H1 (cell line): ENCODE results near the gene HSD11B1. TPM values are rescaled to one million over a fixed set of nuclear protein-coding genes. Genes with fewer than 3 reads are reported as not detected.

Experiments used
- CTCF ChIA-PET: fragments of 300-600 bp; sonication (Branson Sonifier 250); formaldehyde crosslinking; loops from one replicate; lab custom pipeline; 2021; ENCODE audit not compliant: partially characterized antibody; lab: Charles Lee
- POLR2A ChIA-PET: fragments of 300-600 bp; sonication (Branson Sonifier 250); formaldehyde crosslinking; loops from one replicate; lab custom pipeline; 2021; ENCODE audit warnings: inconsistent platforms; ENCODE audit not compliant: partially characterized antibody; lab: Charles Lee
- DNase-seq, 2 experiments: peaks; one replicate each; pipeline versions ENCODE4 v3.0.0 to v3.0.0-alpha.2; 2010 to 2022; ENCODE audit warnings: low spot score in 2 of 2, low read depth in 1 of 2, mixed read lengths in 1 of 2
- FAIRE-seq: peaks from 2 replicates; lab custom pipeline; 2011; peaks lifted over from hg19 to GRCh38; lab: Jason Lieb, UNC
- H2AFZ ChIP-seq: 2 replicates; pipeline ENCODE4 v1.8.1; 2012; ENCODE audit warnings: low read length, inconsistent platforms
- H2AK5ac ChIP-seq: 2 replicates; pipeline ENCODE4 v1.6.1; 2013; ENCODE audit warnings: low read depth, low read length
- H2BK120ac ChIP-seq: replicated peaks from 2 replicates; pipeline ENCODE3; 2013; ENCODE audit warnings: low read depth, low read length, inconsistent platforms
- H2BK12ac ChIP-seq: 2 replicates; pipeline ENCODE4 v1.6.1; 2013; ENCODE audit warnings: low read depth, low read length
- H2BK15ac ChIP-seq: 2 replicates; pipeline ENCODE4 v1.6.1; 2013; ENCODE audit warnings: low read length
- H2BK20ac ChIP-seq: 2 replicates; pipeline ENCODE4 v1.6.1; 2013; ENCODE audit warnings: low read length
- H2BK5ac ChIP-seq: 2 replicates; pipeline ENCODE4 v1.6.1; 2013; ENCODE audit warnings: low read depth, low read length
- H3K14ac ChIP-seq: 2 replicates; pipeline ENCODE4 v1.6.1; 2013; ENCODE audit warnings: inconsistent platforms; ENCODE audit not compliant: insufficient read length
- H3K18ac ChIP-seq: 2 replicates; pipeline ENCODE4 v1.6.1; 2013; ENCODE audit warnings: low read length; ENCODE audit errors: extremely low read depth
- H3K23ac ChIP-seq: 2 replicates; pipeline ENCODE4 v1.6.1; 2013; ENCODE audit warnings: inconsistent platforms; ENCODE audit not compliant: insufficient read length
- H3K23me2 ChIP-seq: 2 replicates; pipeline ENCODE4 v1.6.1; 2013; ENCODE audit warnings: low read depth, low read length
- H3K27ac ChIP-seq: 2 replicates; pipeline ENCODE4 v1.6.1; 2011; ENCODE audit warnings: low read depth, low read length, inconsistent platforms
- H3K27me3 ChIP-seq, 4 experiments: replicated peaks in 1 of 4; 1 replicate in 1 of 4; 2 replicates in 3 of 4; pipeline versions ENCODE4 v1.6.1 to v1.8.1; 2011 to 2013; ENCODE audit warnings: low read length in 3 of 4, mild to moderate bottlenecking in 3 of 4, inconsistent platforms in 2 of 4, mixed read lengths in 2 of 4, moderate library complexity in 1 of 4; ENCODE audit not compliant: control insufficient read depth in 3 of 4, insufficient read depth in 3 of 4; ENCODE audit errors: extremely low read depth in 1 of 4
- H3K36me3 ChIP-seq, 4 experiments: 2 replicates each; pipeline versions ENCODE4 v1.6.1 to v1.8.1; 2011 to 2013; ENCODE audit warnings: mild to moderate bottlenecking in 4 of 4, low read length in 3 of 4, moderate library complexity in 2 of 4, control low read depth in 1 of 4, inconsistent platforms in 1 of 4; ENCODE audit not compliant: insufficient read depth in 4 of 4, control insufficient read depth in 2 of 4
- H3K4ac ChIP-seq: replicated peaks from 2 replicates; pipeline ENCODE3; 2013; ENCODE audit warnings: low read length, low read depth, mixed read lengths, inconsistent platforms; ENCODE audit not compliant: insufficient read length
- H3K4me1 ChIP-seq, 4 experiments: replicated peaks in 1 of 4; 1 replicate in 1 of 4; 2 replicates in 3 of 4; pipeline versions ENCODE4 v1.6.1 to v1.8.1; 2011 to 2013; ENCODE audit warnings: low read length in 3 of 4, inconsistent platforms in 2 of 4, mixed read lengths in 1 of 4; ENCODE audit not compliant: insufficient read depth in 4 of 4, control insufficient read depth in 3 of 4
- H3K4me2 ChIP-seq, 2 experiments: 2 replicates each; pipeline versions ENCODE4 v1.6.1 to v1.8.1; 2011 to 2013; ENCODE audit warnings: low read depth in 2 of 2, low read length in 2 of 2, control low read depth in 1 of 2, inconsistent platforms in 1 of 2, mild to moderate bottlenecking in 1 of 2; ENCODE audit not compliant: insufficient read depth in 1 of 2
- H3K4me3 ChIP-seq, 4 experiments: fragments of 200-600, 300-600 bp in 1 of 4; sonication (generic), shearing (Covaris generic), sonication (Bioruptor Twin) in 1 of 4; 2 replicates each; pipeline versions ENCODE4 v1.5.1 to v1.8.1; 2011 to 2016; ENCODE audit warnings: low read length in 4 of 4, low read depth in 3 of 4, control low read depth in 2 of 4, inconsistent platforms in 2 of 4, mild to moderate bottlenecking in 2 of 4, mixed read lengths in 1 of 4, moderate library complexity in 1 of 4; ENCODE audit not compliant: insufficient read depth in 2 of 4; ENCODE audit errors: extremely low read depth in 1 of 4
- H3K56ac ChIP-seq: replicated peaks from 2 replicates; pipeline ENCODE3; 2013; ENCODE audit warnings: low read depth, mild to moderate bottlenecking, mixed read lengths, low read length, inconsistent platforms; ENCODE audit not compliant: insufficient read length
- H3K79me1 ChIP-seq: 2 replicates; pipeline ENCODE4 v1.6.1; 2013; ENCODE audit warnings: low read depth, low read length, control low read depth
- H3K79me2 ChIP-seq, 2 experiments: 2 replicates each; pipeline versions ENCODE4 v1.6.1 to v1.8.1; 2012 to 2013; ENCODE audit warnings: low read length in 2 of 2, mild to moderate bottlenecking in 2 of 2, inconsistent platforms in 1 of 2; ENCODE audit not compliant: insufficient read depth in 2 of 2, control insufficient read depth in 1 of 2
- H3K9ac ChIP-seq, 4 experiments: replicated peaks in 1 of 4; 1 replicate in 1 of 4; 2 replicates in 3 of 4; pipeline versions ENCODE4 v1.6.1 to v1.8.1; 2011 to 2013; ENCODE audit warnings: low read depth in 3 of 4, low read length in 3 of 4, control low read depth in 2 of 4, mild to moderate bottlenecking in 2 of 4, moderate library complexity in 2 of 4, inconsistent platforms in 1 of 4; ENCODE audit errors: extremely low read depth in 1 of 4
- H3K9me3 ChIP-seq, 2 experiments: 2 replicates each; pipeline versions ENCODE4 v1.6.1 to v1.8.1; 2012 to 2013; ENCODE audit warnings: mild to moderate bottlenecking in 2 of 2, moderate library complexity in 2 of 2, control low read depth in 1 of 2, inconsistent platforms in 1 of 2, low read depth in 1 of 2, low read length in 1 of 2, mixed read lengths in 1 of 2; ENCODE audit not compliant: insufficient read depth in 2 of 2
- H4K20me1 ChIP-seq, 2 experiments: replicated peaks in 1 of 2; 2 replicates each; pipeline versions ENCODE3 to v1.8.1; 2011 to 2013; ENCODE audit warnings: inconsistent platforms in 2 of 2, low read length in 2 of 2, mild to moderate bottlenecking in 1 of 2; ENCODE audit not compliant: insufficient read depth in 2 of 2, control insufficient read depth in 1 of 2
- H4K5ac ChIP-seq: 2 replicates; pipeline ENCODE4 v1.6.1; 2013; ENCODE audit warnings: low read length, low read depth, mixed read lengths, inconsistent platforms; ENCODE audit not compliant: insufficient read length
- H4K8ac ChIP-seq: 2 replicates; pipeline ENCODE4 v1.8.0; 2013; ENCODE audit warnings: mild to moderate bottlenecking, moderate library complexity, low read length, inconsistent platforms; ENCODE audit not compliant: insufficient read depth; ENCODE audit errors: extremely low read depth
- H4K91ac ChIP-seq: replicated peaks from 2 replicates; pipeline ENCODE3; 2013; ENCODE audit warnings: low read length, mixed read lengths, inconsistent platforms; ENCODE audit not compliant: insufficient read length
- GABPA ChIP-seq: IDR thresholded peaks from 2 replicates; pipeline ENCODE4 v1.6.1; 2011; ENCODE audit warnings: mild to moderate bottlenecking, low read length, moderate library complexity, borderline replicate concordance; ENCODE audit not compliant: insufficient read depth
- KDM4A ChIP-seq: IDR thresholded peaks from one replicate; pipeline ENCODE4 v1.7.1; 2012; ENCODE audit warnings: low read depth, mild to moderate bottlenecking, moderate library complexity, low read length, inconsistent platforms; ENCODE audit not compliant: severe bottlenecking
- RBBP5 ChIP-seq: IDR thresholded peaks from 2 replicates; pipeline ENCODE4 v1.7.1; 2012; ENCODE audit warnings: low read depth, mild to moderate bottlenecking, inconsistent platforms, low read length, moderate library complexity, borderline replicate concordance
- RNF2 ChIP-seq: fragments of 200-900, 300-1000 bp; sonication (generic); IDR thresholded peaks from 2 replicates; pipeline ENCODE4 v1.7.1; 2016; ENCODE audit warnings: borderline replicate concordance, low read depth, mild to moderate bottlenecking, antibody characterized with exemption, low read length; ENCODE audit not compliant: poor library complexity, severe bottlenecking; ENCODE audit errors: missing control alignments
- WGBS, 2 experiments: shearing (Covaris generic) in 1 of 2; methylation state at CpG; one replicate each; pipeline versions ENCODE4 v1.1.6 to v1.1.7; 2013 to 2015; ENCODE audit warnings: low lambda C conversion rate in 2 of 2, mixed read lengths in 2 of 2, inconsistent platforms in 1 of 2, low coverage in 1 of 2, missing lambda C conversion rate in 1 of 2; ENCODE audit not compliant: insufficient replicate concordance in 2 of 2, insufficient coverage in 1 of 2, insufficient read length in 1 of 2; ENCODE audit errors: extremely low coverage in 1 of 2, missing lambda C conversion rate in 1 of 2; 5-methylcytosine and 5-hydroxymethylcytosine counted together
- polyA plus RNA-seq, 7 experiments: library from polyadenylated mRNA; depleted of rRNA in 3 of 7; stranded (reverse) in 5 of 7; unstranded in 2 of 7; fragments of >200 nt in 5 of 7; fragments of 200-250 nt in 2 of 7; gene quantifications; 1 replicate in 5 of 7; 2 replicates in 1 of 7; 4 replicates in 1 of 7; pipeline versions ENCODE4 v1.2.1 to v1.2.3, GENCODE V29; 2011 to 2013; ENCODE audit warnings: missing spikeins in 2 of 7, mixed read lengths in 2 of 7
- total RNA-seq: library from RNA; stranded (reverse); fragmentation: NEBNext Ultra II Directional; extraction: Animal tissue kit (Norgen Biotek cat#: 25700); gene quantifications from 2 replicates; pipeline ENCODE4 v1.2.1, GENCODE V29; 2021

HSD11B1 gene
- total and polyA plus RNA-seq, 2 of the 8 experiments (the other 6 are each of a cell fraction or from before 2014, with no cell fraction given) = not detected

GRCh38 chr1:209775678-209776077 is 71.0 kb downstream of the HSD11B1 start:
- TF ChIP-seq RBBP5 (no peak), RNF2 (no peak), KDM4A (no peak), GABPA (no peak)
- TF ChIP-seq, all 59 proteins: peak for 0
- Histone ChIP-seq H2BK5ac (no peak overlapping the region), H3K79me2 (no peaks in the 10 kb centered on the region), H2BK15ac (no peak overlapping the region), H4K91ac (no peak overlapping the region), H3K23ac (no peak overlapping the region), H2BK120ac (no peak overlapping the region), H3K36me3 (no peaks in the 10 kb centered on the region; a peak in 1 of 8 replicates), H2AFZ (no peak overlapping the region), H3K23me2 (peaks cover 7% of the 10 kb centered on the region; the same call in 1 of the 2 replicates), H3K4me1 (no peaks in the 10 kb centered on the region), H3K27me3 (peaks cover 0 to 2% (median 0%) of the 10 kb centered on the region in 4 experiments; a peak in 1 of 7 replicates), H3K9me3 (peaks cover 4 to 8% of the 10 kb centered on the region in 2 experiments; a peak in 2 of 4 replicates), H3K4me3 (no peak overlapping the region), H3K79me1 (no peaks in the 10 kb centered on the region), H3K56ac (no peak overlapping the region), H3K27ac (no peak overlapping the region), H3K9ac (no peak overlapping the region), H3K4ac (no peak overlapping the region), H3K4me2 (no peak overlapping the region), H3K14ac (no peak overlapping the region), H4K20me1 (peaks cover 0 to 9% of the 10 kb centered on the region in 2 experiments), H4K8ac (no peak overlapping the region), H2AK5ac (no peak overlapping the region), H2BK12ac (no peak overlapping the region), H3K18ac (no peak overlapping the region), H2BK20ac (no peak overlapping the region), H4K5ac (no peak overlapping the region)
- CTCF ChIA-PET = interaction anchor here (0.7 to 3.1 kb wide), 5 partner anchors 8 to 48 kb away, joined by 3 to 13 read pairs (median 4); no protein-coding TSS in a partner anchor
- no peak for FAIRE-seq
- 70% methylated on average over 2 of the region's 2 CpGs; no CpG with 5 or more reads in 1 of the 2 experiments for WGBS, 2 experiments
- POLR2A ChIA-PET = interaction anchor here (3.8 kb wide), 1 partner anchor 8 kb away, joined by 20 read pairs; the partner anchor contains the start of gene C1orf74
- no peak for DNase-seq
